ENCODE results near the gene CAPN10.

Gene CAPN10

DNA sequence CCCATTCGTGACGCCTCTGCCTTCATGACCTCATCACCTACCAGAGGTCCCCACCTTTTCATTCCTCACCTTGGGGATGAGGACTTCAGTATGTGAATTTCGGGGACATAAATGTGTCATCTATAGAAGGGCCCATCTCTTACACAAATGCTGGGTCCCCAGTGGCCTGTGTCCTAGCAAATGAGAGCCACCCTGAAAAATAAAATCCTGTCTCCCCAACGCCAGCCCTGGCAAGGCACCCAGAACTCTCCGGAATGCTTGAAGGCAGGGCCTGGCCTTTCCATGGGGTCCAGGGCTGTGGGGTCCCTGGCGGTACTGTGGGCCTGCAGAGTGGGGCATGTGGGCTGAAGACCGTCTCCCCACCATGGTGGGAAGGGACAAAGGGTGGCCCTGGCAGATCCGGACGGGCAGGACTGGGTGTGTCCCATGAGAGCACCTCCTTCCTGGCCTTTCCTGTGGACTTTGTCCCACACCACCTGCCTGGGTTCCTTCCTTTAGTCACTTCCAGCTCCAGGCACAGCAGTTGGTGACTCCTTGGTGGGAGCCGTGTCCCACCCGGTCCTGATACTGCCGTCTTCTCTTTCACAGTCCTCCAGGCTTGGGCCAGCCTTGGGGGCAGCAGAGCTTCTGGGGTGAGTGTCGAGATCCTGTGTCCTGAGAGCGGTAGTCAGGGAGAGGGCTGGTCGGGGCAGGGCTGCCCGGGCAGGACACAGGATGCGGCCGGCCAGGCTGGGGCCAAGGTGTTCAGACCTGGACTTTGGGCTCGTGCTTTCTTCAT lies 18.6 kb downstream of the CAPN10 start:
- TF ChIP-seq, protein P1, sequence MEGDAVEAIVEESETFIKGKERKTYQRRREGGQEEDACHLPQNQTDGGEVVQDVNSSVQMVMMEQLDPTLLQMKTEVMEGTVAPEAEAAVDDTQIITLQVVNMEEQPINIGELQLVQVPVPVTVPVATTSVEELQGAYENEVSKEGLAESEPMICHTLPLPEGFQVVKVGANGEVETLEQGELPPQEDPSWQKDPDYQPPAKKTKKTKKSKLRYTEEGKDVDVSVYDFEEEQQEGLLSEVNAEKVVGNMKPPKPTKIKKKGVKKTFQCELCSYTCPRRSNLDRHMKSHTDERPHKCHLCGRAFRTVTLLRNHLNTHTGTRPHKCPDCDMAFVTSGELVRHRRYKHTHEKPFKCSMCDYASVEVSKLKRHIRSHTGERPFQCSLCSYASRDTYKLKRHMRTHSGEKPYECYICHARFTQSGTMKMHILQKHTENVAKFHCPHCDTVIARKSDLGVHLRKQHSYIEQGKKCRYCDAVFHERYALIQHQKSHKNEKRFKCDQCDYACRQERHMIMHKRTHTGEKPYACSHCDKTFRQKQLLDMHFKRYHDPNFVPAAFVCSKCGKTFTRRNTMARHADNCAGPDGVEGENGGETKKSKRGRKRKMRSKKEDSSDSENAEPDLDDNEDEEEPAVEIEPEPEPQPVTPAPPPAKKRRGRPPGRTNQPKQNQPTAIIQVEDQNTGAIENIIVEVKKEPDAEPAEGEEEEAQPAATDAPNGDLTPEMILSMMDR (conservative IDR thresholded peaks at IDR 0.05) = no peak
- H3K27ac ChIP-seq = no peak overlapping the region; the same call in 1 of the 2 replicates

DNA sequence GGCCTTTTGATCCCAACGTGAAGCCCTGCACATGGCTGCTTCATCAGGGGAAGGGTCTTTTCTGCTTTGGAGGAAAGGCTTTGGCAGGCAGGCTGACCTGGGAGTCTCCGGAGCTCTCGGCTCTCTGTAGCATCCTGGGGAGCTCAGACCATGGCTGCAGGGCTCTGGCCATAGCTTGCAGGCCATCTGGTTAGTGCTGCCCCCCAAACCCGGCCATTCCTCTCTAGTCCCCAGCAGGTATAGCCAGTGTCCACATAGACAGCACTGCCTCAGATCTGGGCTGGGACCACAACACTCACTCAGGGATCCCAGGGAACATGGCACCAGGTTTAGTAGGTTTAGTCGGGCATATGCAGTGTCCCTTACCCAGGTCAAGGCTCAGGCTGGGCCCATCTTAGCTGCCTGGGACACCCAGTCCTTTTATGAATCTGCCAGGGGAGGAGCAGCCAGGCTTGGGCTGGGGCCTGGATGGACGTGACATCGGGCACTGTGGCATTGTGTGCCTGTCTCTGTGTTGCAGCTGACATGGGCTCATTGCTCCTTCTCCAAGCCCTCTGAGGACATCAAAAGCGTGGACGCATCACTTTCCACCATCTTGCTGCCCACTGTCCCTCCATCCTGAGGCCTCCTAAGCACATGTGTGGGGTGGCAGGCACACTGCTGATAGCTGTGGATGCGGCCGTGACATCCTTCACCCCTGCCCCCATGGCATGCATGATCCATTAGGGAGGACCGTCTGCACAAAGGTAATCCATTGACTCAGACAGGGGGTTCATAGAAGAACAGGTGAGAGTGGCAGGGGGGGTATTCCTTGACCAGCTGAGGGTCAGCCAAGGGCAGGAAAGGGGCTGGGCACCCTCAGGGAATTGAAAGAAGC lies 19.6 kb downstream of the CAPN10 start:
- H3K27ac ChIP-seq = no peak overlapping the region
- TF ChIP-seq, protein P1 (conservative IDR thresholded peaks at IDR 0.05) = no peak

DNA sequence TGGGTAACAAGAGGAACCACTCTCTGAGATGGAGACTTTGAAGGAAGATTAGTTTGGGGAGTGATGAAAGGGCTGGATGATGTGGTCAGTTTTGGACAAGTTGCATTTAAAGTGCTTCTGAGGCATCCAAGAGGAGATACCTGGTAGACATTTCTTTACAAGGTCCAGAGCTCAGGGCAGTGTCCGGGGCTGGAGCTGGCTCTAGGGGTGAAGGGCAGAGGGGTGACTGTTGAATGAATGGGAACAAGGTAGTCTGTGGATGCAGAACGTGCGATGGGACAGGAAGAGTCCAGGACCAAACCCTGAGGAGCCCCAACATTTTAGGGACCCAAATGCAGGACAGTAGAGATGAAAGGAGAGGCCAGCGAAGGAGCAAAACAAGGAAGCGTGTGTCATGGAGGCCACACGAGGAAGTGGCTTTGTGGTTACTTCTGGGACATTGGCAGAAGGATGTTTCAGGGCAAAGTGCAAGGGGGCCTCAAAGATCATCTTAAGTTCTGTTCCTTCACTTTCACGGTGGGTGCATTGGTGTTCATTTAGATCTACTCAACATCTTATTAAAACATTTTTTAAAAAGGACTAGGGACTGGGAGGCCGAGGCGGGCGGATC lies 25.2 kb downstream of the CAPN10 start:
- no peak overlapping the region for H3K27ac ChIP-seq
- TF ChIP-seq, protein P1 (conservative IDR thresholded peaks at IDR 0.05) = no peak

DNA sequence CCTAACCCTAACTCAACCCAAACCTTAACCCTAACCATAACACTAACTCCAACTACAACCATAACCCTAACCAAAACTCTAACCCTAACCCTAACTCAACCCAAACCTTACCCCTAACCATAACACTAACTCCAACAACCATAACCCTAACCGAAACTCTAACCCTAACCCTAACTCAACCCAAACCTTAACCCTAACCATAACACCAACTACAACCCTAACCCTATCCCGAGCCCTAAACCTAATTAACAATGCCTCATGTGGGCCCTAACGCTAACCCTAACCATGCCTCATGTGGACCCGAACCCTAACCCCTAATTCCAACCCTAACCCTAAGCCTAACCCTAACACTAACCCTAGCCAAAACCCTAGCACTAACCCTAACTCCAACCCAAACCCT lies 27.2 kb downstream of the CAPN10 start:
- no peak overlapping the region for H3K27ac ChIP-seq

DNA sequence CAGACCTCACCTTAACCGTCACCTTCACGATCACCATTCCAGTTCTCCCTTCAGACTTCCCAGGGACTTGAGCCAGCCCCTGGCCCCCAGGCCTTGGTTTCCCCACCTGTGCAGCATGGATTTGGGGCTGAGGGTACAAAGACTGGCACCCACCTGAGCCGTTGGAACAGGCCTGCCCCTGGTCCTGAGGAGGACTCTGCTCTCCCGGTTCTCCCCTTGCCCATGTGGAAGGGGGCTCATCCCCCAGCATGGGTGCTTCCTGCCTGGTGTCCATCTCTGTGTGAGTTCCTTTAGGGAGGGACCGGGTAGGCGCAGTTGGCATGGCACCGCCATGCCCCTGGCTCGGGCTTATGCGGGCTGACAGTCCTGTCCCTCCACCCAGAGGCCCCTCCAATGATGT lies 27.9 kb downstream of the CAPN10 start:
- H3K27ac ChIP-seq = no peak overlapping the region
- TF ChIP-seq, protein P1 (conservative IDR thresholded peaks at IDR 0.05) = no peak

More for the DNA sequence above, 27.2 kb downstream of the CAPN10 start:
- TF ChIP-seq, protein P1 (conservative IDR thresholded peaks at IDR 0.05) = no peak

DNA sequence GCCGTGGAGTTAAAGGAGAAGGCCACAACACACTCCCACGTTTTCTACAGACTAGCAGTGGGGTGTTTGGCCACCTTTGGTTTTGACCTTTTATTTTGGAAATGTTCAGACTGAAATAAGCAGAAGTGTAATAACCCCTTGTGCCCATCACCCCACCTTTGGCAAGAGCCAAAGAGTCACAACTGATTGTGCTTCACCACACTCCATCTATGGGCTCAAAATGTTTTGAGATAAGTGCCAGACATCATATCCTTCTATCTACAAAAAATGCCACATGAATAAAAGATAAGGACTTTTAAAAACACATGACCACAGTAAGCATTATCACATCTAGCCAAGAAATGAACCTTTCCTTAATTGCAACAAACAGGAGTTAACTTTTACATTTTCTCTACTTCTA lies 28.9 kb downstream of the CAPN10 start:
- H3K27ac ChIP-seq = peak overlapping the region; percentile 56
- TF ChIP-seq, protein P1 (conservative IDR thresholded peaks at IDR 0.05) = no peak
